Measurements from ENCODE around the gene VPS33B. TPM values are rescaled to one million over a fixed set of nuclear protein-coding genes. Genes with fewer than 3 reads are reported as not detected.

The VPS33B gene
- total and polyA plus RNA-seq, 2 of the 13 experiments (the other 11 are each of a cell fraction or from before 2014, with no cell fraction given) = 15.8 to 16.5 TPM

DNA sequence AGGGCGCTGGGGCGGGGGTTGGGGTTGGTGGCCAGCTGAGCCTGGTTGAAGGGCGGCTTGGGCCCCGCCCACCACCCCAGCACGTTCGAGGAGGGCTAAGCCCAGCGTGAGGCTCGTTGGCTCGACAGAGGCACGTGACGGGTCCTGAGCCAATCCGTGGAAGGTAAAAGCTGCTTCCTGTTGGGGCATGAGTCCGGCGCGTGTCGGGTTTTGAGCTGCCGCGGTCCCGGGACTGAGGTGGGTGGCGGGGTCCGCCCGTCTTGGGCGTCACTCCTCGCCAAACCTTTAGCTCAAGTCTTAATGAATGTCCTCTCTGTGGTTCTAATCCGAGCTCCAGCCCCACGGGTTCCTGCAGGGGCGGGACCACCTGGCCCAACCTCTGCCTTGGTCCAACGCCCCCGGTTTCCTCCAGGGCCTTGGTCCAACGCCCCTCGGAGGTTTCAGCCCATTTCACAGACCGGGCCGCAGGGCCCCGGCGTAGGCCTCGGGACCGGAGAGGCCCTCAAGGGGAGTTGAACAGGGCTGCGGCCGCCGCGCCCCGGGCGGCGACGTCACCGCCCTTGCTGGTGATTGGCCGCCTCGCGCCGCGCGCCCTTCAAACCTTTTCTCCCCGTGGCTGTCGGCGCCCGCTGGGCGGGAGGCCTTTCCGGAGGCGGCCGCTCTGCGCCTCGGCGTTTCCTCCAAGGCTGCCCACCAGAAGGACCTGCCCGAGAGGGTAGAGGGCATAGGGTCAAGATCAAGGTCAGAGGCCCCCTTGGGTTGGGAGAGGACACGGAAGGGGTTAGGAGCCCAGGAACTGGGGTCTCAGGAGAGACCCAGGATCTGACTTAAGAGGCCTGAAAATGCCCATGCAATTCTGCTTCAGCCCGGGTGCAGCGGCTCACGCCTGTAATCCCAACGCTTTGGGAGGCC, 67.4 kb downstream of the VPS33B start, which contains the start of gene RCCD1 (continued):
- TF ChIP-seq SAFB2 (CRISPR knock-in tag; IDR thresholded peaks at IDR 0.05; ENCODE audit: borderline replicate concordance, low read depth) (no peak), ZSCAN25 (CRISPR knock-in tag; IDR thresholded peaks at IDR 0.05) (no peak; the same call in 1 of the 2 replicates), CEBPB (IDR thresholded peaks at IDR 0.05; ENCODE audit: borderline replicate concordance, low read depth, low read length) (no peak), PHF5A (CRISPR knock-in tag; IDR thresholded peaks at IDR 0.05; ENCODE audit: low read depth, unreplicated experiment) (no peak), ATF1 (CRISPR knock-in tag; IDR thresholded peaks at IDR 0.05) (no peak), ZNF451 (CRISPR knock-in tag; IDR thresholded peaks at IDR 0.05) (no peak), RARG (CRISPR knock-in tag; IDR thresholded peaks at IDR 0.05; ENCODE audit: low read depth) (no peak), FOXC1 (CRISPR knock-in tag; IDR thresholded peaks at IDR 0.05; ENCODE audit: borderline replicate concordance) (peak; percentile 94), SALL2 (CRISPR knock-in tag; IDR thresholded peaks at IDR 0.05) (peak; percentile 80), NKX3-1 (CRISPR knock-in tag; IDR thresholded peaks at IDR 0.05) (0 out of 2 replicates have a peak, but pooled peaks have one; percentile 39), SAP130 (CRISPR knock-in tag; IDR thresholded peaks at IDR 0.05; ENCODE audit: low read depth) (peak; percentile 93), KLF12 (CRISPR knock-in tag; IDR thresholded peaks at IDR 0.05; ENCODE audit: borderline replicate concordance) (peak; percentile 84), POLR2AphosphoS5 (IDR thresholded peaks at IDR 0.05; ENCODE audit: low read depth, low read length) (peak; percentile 84), ZSCAN29 (CRISPR knock-in tag; conservative IDR thresholded peaks at IDR 0.05) (no peak), ZNF761 (CRISPR knock-in tag; conservative IDR thresholded peaks at IDR 0.05) (no peak), ZNF260 (CRISPR knock-in tag; IDR thresholded peaks at IDR 0.05; ENCODE audit: borderline replicate concordance, low read depth) (no peak), ZNF292 (CRISPR knock-in tag; IDR thresholded peaks at IDR 0.05; ENCODE audit: borderline replicate concordance, low read depth) (0 out of 2 replicates have a peak, but pooled peaks have one; percentile 30), ZEB1 (IDR thresholded peaks at IDR 0.05; ENCODE audit: insufficient replicate concordance, low read depth) (no peak), MEF2D (CRISPR knock-in tag; IDR thresholded peaks at IDR 0.05) (peak; percentile 63; the same call in 1 of the 2 replicates), NCOA5 (CRISPR knock-in tag; IDR thresholded peaks at IDR 0.05) (no peak), EZH2 (conservative IDR thresholded peaks at IDR 0.05; ENCODE audit: low read depth, low read length) (no peak), DNMT1 (CRISPR knock-in tag; IDR thresholded peaks at IDR 0.05) (no peak)
- TF ChIP-seq, protein P1, sequence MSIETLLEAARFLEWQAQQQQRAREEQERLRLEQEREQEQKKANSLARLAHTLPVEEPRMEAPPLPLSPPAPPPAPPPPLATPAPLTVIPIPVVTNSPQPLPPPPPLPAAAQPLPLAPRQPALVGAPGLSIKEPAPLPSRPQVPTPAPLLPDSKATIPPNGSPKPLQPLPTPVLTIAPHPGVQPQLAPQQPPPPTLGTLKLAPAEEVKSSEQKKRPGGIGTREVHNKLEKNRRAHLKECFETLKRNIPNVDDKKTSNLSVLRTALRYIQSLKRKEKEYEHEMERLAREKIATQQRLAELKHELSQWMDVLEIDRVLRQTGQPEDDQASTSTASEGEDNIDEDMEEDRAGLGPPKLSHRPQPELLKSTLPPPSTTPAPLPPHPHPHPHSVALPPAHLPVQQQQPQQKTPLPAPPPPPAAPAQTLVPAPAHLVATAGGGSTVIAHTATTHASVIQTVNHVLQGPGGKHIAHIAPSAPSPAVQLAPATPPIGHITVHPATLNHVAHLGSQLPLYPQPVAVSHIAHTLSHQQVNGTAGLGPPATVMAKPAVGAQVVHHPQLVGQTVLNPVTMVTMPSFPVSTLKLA (IDR thresholded peaks at IDR 0.05) = peak; percentile 82
- TF ChIP-seq, protein P2, sequence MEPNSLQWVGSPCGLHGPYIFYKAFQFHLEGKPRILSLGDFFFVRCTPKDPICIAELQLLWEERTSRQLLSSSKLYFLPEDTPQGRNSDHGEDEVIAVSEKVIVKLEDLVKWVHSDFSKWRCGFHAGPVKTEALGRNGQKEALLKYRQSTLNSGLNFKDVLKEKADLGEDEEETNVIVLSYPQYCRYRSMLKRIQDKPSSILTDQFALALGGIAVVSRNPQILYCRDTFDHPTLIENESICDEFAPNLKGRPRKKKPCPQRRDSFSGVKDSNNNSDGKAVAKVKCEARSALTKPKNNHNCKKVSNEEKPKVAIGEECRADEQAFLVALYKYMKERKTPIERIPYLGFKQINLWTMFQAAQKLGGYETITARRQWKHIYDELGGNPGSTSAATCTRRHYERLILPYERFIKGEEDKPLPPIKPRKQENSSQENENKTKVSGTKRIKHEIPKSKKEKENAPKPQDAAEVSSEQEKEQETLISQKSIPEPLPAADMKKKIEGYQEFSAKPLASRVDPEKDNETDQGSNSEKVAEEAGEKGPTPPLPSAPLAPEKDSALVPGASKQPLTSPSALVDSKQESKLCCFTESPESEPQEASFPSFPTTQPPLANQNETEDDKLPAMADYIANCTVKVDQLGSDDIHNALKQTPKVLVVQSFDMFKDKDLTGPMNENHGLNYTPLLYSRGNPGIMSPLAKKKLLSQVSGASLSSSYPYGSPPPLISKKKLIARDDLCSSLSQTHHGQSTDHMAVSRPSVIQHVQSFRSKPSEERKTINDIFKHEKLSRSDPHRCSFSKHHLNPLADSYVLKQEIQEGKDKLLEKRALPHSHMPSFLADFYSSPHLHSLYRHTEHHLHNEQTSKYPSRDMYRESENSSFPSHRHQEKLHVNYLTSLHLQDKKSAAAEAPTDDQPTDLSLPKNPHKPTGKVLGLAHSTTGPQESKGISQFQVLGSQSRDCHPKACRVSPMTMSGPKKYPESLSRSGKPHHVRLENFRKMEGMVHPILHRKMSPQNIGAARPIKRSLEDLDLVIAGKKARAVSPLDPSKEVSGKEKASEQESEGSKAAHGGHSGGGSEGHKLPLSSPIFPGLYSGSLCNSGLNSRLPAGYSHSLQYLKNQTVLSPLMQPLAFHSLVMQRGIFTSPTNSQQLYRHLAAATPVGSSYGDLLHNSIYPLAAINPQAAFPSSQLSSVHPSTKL (CRISPR knock-in tag; IDR thresholded peaks at IDR 0.05) = peak; percentile 15; the same call in 1 of the 2 replicates
- TF ChIP-seq, protein P3, sequence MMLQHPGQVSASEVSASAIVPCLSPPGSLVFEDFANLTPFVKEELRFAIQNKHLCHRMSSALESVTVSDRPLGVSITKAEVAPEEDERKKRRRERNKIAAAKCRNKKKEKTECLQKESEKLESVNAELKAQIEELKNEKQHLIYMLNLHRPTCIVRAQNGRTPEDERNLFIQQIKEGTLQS (CRISPR knock-in tag; IDR thresholded peaks at IDR 0.05) = 0 out of 2 replicates have a peak, but pooled peaks have one; percentile 22
